Middle frontal gyrus (tissue), 1 donor: ENCODE measurements around the gene CACNA1D.

ENCODE experiments used
- DNase-seq: peaks from one replicate; pipeline ENCODE4 v3.0.0-alpha.2; 2015; ENCODE audit warnings: low spot score; ENCODE audit errors: extremely low spot score

Gene CACNA1D

DNA sequence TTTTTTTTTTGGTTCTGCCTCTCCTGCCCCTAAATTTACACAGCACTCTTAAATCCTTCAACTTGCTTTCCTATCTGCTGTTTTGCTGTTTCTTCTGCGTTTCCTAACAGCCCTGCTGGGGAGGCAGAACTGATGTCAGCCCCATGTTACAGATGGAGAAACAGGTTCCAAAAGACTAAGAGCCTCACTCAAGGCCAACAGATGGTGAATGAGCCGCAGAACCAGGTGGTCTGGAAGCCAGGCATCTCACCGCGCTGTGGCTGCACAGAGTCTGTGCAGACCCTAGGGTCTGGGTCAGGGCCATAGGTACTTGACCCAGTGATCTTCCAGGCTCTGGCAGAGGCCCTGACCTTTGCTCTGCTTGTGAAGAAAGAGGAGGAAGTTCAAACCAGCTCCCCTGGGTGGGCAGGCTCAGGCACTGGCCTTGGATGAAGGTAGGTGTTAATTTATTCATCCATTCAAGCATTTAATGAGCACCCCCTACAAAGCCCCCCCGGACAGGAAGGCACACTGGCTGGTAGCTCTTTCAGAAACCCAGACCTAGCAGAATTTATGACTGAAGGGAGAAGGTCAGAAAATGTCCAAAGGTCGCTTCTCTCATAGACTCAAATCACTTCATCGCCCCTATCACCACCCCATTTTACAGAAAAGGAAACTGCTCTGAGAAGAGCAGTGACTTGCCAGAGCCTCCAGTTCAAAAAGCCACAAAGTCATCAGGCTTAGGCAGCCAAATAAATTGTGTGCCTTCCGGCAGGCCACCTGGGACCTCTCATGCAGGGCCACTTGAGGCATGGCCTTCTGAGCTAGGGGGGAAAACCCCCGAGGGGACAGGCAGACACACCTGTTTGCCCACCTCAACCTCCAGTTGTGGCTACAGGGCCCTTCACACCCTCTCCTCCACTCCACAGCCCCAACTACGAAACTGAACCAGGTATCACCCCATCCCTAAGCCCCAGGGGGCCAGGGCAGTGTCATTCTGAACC is 349.1 kb downstream of the CACNA1D start:
- no peak for DNase-seq

DNA sequence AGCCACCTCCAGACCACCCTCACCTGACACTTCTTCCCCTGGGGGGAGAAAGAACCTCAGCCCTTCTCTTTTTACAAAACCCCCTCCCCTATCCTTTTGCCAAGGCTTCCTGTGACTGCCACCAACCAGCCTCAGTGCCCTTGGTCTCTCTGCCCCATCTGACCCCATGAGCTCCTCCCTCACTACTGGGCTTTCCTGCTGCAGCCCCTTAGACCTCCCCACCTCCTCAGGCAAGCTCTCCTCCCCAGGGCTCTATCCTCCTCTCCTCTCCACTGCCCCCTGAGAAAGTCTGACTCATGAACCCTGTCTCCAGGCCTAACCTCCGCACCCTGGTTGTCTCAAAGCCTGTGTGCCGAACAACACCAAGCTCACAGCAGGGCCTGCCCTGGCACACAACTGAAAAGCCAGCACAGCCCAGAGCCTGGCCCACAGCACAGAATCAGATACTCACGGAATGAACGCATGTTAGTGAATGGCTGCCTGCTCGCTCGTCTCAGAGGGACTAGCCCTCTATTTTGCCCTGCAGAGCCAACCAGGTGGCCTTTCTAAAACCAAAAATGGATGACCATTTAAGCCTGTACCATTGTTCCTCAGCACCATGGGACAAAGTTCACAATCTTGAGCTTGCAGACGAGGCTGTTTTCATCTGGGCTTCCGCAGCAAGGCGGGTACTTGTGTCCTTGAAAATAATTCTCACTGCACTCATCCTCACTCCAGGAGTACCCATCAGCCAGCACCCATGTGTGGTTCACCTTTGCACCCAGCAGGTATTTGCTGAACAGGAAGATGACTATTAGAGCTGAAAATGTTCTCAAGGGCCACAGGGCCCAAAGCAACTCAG is 350.1 kb downstream of the CACNA1D start:
- no peak for DNase-seq

GRCh38 chr3:53845103-53845880 is 350.9 kb downstream of the CACNA1D start:
- DNase-seq = peak; percentile 20

DNA sequence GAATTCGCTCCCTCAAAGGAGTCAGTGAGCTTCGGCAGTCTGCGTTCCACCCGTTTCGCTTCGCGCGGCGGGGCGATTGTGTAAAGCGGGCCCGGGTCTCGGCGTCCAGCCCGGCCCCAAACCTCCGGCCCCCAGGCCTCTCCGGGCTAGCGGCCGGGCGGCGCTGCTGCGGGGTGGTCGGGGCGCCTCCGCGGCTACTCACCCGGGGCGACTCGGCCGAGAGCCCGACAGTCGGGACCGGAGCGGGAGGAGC is 351.4 kb downstream of the CACNA1D start:
- DNase-seq = no peak

- DNase-seq = peak; percentile 29
These were observed 351.9 kb downstream of the CACNA1D start, which contains the start of the genes CHDH and IL17RB for GRCh38 chr3:53846134-53846850. Gene CHDH (minus strand): TSS chr3:53846419. CDS start chr3:53824008, 22,411 bp downstream. Gene IL17RB (plus strand): TSS chr3:53846568. CDS start chr3:53846589, 21 bp downstream.

GRCh38 chr3:53846851-53847155 is 352.4 kb downstream of the CACNA1D start:
- no peak for DNase-seq

GRCh38 chr3:53849916-53850315 is 355.5 kb downstream of the CACNA1D start:
- no peak for DNase-seq

GRCh38 chr3:53850895-53851294 is 356.5 kb downstream of the CACNA1D start:
- DNase-seq = no peak

GRCh38 chr3:53856964-53857363 is 362.6 kb downstream of the CACNA1D start:
- no peak for DNase-seq

GRCh38 chr3:53858096-53858741 is 363.8 kb downstream of the CACNA1D start:
- DNase-seq = no peak

GRCh38 chr3:53859178-53859577 is 364.8 kb downstream of the CACNA1D start:
- DNase-seq = no peak

DNA sequence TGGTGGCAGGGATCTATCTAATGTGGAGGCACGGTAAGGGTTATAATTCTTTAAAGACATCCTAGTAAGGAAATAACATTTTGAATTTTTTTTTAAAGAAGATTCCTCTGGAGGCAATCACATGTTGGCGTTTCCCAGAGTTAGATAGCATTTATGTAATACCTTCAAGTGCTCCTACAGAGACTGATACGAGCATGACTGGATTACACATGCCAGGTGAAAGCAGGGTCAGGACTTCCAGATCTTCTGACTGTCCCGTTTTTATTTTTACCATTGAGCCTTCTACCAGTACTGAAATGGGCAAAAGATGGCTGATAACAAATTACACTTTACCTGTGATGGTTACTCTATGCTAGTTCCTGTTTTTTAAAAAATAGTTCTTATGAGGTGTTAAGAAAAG is 365.8 kb downstream of the CACNA1D start:
- DNase-seq = no peak

- DNase-seq = no peak
These were observed 367.8 kb downstream of the CACNA1D start for GRCh38 chr3:53862241-53862640.

DNA sequence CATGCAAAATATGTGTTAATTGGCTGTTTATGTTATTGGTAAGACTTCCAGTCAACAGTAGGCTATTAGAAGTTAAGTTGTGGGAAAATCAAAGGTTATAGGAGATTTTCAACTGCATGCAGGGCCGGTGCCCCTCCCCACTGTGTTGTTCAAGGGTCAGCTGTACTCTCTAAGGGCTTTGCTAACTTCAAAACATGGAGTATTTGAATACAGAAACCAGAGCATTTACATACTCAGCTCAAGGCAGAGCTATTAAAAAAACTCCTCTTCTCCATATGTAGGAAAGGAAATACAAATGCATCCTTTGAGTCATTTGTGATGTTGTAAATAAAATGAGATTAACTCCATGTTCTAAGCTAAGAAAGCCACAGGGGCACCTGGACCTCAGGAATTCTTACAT is 368.7 kb downstream of the CACNA1D start:
- no peak for DNase-seq
